HCEC 1CT (cell line): Measurements from ENCODE around the gene SOS1.

Experiments used
- DNase-seq: peaks from one replicate; pipeline ENCODE4 v3.0.0-alpha.2; 2017

Gene SOS1

GRCh38 chr2:39020383-39020782, 100.5 kb downstream of the SOS1 start:
- DNase-seq: no peak

GRCh38 chr2:39018638-39019037, 102.2 kb downstream of the SOS1 start:
- no peak for DNase-seq

- no peak for DNase-seq
Measured at GRCh38 chr2:39017334-39017733, 103.5 kb downstream of the SOS1 start.

- no peak for DNase-seq
Measured at GRCh38 chr2:39015424-39015823, 105.4 kb downstream of the SOS1 start.

GRCh38 chr2:39013871-39014270, 107.0 kb downstream of the SOS1 start:
- DNase-seq: no peak

- no peak for DNase-seq
Measured at GRCh38 chr2:39008665-39009064, 112.2 kb downstream of the SOS1 start.

GRCh38 chr2:39007875-39008504, 112.9 kb downstream of the SOS1 start:
- no peak for DNase-seq

- DNase-seq: no peak
Measured at GRCh38 chr2:39000552-39000951, 120.3 kb downstream of the SOS1 start.

- peak; percentile 98 for DNase-seq
Measured at GRCh38 chr2:38997781-38998180, 123.1 kb downstream of the SOS1 start.

GRCh38 chr2:38991899-38992298, 129.0 kb downstream of the SOS1 start:
- no peak for DNase-seq

- no peak for DNase-seq
Measured at GRCh38 chr2:38988716-38989115, 132.1 kb downstream of the SOS1 start.

GRCh38 chr2:38982498-38982897, 138.4 kb downstream of the SOS1 start:
- DNase-seq: no peak

GRCh38 chr2:38981670-38982357, 139.0 kb downstream of the SOS1 start:
- no peak for DNase-seq

- DNase-seq: no peak
Measured at GRCh38 chr2:38981003-38981669, 139.7 kb downstream of the SOS1 start.

- DNase-seq: no peak
Measured at GRCh38 chr2:38978908-38979307, 141.9 kb downstream of the SOS1 start.

- DNase-seq: no peak
Measured at GRCh38 chr2:38978296-38978903, 142.5 kb downstream of the SOS1 start.

- DNase-seq: no peak
Measured at GRCh38 chr2:38977047-38977446, 143.8 kb downstream of the SOS1 start.

GRCh38 chr2:38975042-38975441, 145.8 kb downstream of the SOS1 start:
- DNase-seq: no peak

- no peak for DNase-seq
Measured at GRCh38 chr2:38973266-38973665, 147.6 kb downstream of the SOS1 start.

GRCh38 chr2:38971377-38971776, 149.5 kb downstream of the SOS1 start:
- DNase-seq: no peak

- DNase-seq: no peak
Measured at GRCh38 chr2:38968021-38968420, 152.8 kb downstream of the SOS1 start.

GRCh38 chr2:38966678-38967077, 154.2 kb downstream of the SOS1 start:
- no peak for DNase-seq

- no peak for DNase-seq
Measured at GRCh38 chr2:38966006-38966405, 154.8 kb downstream of the SOS1 start.
